ENCODE data around the gene PPP2R5D. TPM values are rescaled to one million over a fixed set of nuclear protein-coding genes. Genes with fewer than 3 reads are reported as not detected.
A peak's percentile ranks its signal among the peaks of the same experiment; 100 is the strongest.

PPP2R5D gene
- total RNA-seq, 4 donors from 2014 or later: 28.7 to 43.8 (median 36.4) TPM

DNA sequence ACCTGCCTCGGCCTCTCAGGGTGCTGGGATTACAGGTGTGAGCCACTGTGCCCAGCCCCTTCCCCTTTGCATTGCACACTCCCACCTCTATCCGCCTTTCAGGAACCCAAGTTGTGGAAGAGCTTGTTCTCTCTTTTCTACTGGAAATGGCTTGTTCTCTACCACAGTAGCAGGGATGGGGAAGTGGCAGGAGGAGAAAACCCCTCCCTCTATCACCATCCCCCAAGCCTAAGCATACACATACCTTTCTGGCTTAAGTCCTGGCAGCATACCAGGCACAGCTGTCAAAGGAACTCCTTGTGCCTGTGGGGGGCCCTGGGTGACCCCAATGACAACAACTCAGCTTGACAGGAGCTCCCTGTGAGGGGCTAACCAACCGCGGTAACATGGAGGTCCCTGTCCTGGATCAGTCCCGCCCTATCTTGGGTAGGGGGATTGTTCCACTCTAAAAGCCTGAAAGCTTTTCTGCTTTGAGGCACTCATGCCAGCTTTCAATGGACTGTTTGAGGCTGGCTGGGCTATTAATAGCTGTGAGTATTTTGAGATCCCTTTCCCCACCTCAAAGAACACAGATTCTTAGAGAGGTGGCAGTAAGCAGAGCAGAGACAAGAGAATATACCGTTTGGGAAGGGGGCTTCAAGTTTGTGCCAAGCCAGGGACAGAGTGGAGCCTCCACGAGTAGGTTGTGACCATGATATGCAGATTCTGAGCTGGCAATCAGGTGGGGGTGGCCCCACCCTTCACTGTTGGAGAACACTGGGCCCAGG lies 32.0 kb downstream of the PPP2R5D start:
- H3K27me3 ChIP-seq: no peaks in the 10 kb centered on the region
- peak overlapping the region; percentile 1 to 9 for H3K27ac ChIP-seq
- DNase-seq: no peak
- TF ChIP-seq, protein P1, sequence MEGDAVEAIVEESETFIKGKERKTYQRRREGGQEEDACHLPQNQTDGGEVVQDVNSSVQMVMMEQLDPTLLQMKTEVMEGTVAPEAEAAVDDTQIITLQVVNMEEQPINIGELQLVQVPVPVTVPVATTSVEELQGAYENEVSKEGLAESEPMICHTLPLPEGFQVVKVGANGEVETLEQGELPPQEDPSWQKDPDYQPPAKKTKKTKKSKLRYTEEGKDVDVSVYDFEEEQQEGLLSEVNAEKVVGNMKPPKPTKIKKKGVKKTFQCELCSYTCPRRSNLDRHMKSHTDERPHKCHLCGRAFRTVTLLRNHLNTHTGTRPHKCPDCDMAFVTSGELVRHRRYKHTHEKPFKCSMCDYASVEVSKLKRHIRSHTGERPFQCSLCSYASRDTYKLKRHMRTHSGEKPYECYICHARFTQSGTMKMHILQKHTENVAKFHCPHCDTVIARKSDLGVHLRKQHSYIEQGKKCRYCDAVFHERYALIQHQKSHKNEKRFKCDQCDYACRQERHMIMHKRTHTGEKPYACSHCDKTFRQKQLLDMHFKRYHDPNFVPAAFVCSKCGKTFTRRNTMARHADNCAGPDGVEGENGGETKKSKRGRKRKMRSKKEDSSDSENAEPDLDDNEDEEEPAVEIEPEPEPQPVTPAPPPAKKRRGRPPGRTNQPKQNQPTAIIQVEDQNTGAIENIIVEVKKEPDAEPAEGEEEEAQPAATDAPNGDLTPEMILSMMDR (IDR thresholded peaks at IDR 0.05): no peak
- no peak for TF ChIP-seq POLR2A (IDR thresholded peaks at IDR 0.05)
- intact Hi-C loops (cut with DNase I; ENCODE audit: low total_unique reads): no loop called here
- no peaks in the 10 kb centered on the region for H3K36me3 ChIP-seq
- H3K9me3 ChIP-seq: no peaks in the 10 kb centered on the region
- peaks cover 0 to 15% of the 10 kb centered on the region in 2 donors for H3K4me1 ChIP-seq
- no peak overlapping the region for H3K4me3 ChIP-seq

DNA sequence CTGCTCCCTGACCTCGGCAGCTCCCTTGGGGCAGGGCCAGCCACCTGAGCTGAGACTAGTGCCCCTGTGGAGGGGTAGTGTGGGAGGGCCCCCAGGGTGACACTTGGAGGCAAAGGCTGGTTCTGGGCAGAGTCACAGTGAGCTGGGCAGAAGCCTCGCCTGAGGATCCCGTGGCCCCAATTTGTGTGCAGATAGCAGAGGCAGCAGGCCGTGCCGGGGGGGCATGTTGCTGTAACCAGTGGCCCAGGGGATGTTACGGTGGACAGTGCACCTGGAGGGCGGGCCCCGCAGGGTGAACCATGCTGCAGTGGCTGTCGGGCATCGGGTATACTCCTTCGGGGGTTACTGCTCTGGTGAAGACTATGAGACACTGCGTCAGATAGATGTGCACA lies 32.6 kb downstream of the PPP2R5D start:
- TF ChIP-seq, protein P1 (IDR thresholded peaks at IDR 0.05): no peak
- TF ChIP-seq POLR2A (IDR thresholded peaks at IDR 0.05): no peak
- Histone ChIP-seq H3K36me3 (no peaks in the 10 kb centered on the region), H3K4me3 (no peak overlapping the region), H3K9me3 (no peaks in the 10 kb centered on the region), H3K4me1 (peaks cover 0 to 15% of the 10 kb centered on the region in 2 donors), H3K27me3 (no peaks in the 10 kb centered on the region), H3K27ac (peak overlapping the region in 1 of 2 donors; percentile 9)
- DNase-seq: no peak
- intact Hi-C loops (cut with DNase I; ENCODE audit: low total_unique reads): no loop called here

DNA sequence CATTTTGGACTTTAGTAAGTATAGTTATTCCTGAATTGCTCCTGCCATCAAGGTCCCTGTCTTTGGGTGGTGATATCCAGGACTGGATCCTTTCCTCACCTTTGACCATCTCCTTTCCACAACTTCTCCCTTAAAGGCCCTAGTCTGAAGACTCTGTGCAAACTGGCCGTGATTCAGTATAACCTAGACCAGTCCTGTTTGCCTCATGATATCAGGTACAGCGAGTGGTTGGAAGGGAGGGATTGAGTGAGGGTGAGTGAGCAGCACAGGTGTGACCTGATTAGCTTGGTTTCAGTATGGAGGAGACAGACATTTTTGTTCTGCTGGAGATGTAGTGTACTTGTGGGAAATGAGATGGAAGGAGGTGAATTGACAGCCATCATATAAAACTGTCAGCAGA lies 34.8 kb downstream of the PPP2R5D start:
- Histone ChIP-seq H3K4me1 (peaks cover 0 to 14% of the 10 kb centered on the region in 2 donors), H3K27me3 (no peaks in the 10 kb centered on the region), H3K4me3 (no peak overlapping the region), H3K36me3 (no peaks in the 10 kb centered on the region), H3K27ac (no peak overlapping the region), H3K9me3 (no peaks in the 10 kb centered on the region)
- no peak for DNase-seq
- no peak for TF ChIP-seq POLR2A (IDR thresholded peaks at IDR 0.05)
- TF ChIP-seq, protein P1 (IDR thresholded peaks at IDR 0.05): no peak
- intact Hi-C loops (cut with DNase I; ENCODE audit: low total_unique reads): no loop called here

DNA sequence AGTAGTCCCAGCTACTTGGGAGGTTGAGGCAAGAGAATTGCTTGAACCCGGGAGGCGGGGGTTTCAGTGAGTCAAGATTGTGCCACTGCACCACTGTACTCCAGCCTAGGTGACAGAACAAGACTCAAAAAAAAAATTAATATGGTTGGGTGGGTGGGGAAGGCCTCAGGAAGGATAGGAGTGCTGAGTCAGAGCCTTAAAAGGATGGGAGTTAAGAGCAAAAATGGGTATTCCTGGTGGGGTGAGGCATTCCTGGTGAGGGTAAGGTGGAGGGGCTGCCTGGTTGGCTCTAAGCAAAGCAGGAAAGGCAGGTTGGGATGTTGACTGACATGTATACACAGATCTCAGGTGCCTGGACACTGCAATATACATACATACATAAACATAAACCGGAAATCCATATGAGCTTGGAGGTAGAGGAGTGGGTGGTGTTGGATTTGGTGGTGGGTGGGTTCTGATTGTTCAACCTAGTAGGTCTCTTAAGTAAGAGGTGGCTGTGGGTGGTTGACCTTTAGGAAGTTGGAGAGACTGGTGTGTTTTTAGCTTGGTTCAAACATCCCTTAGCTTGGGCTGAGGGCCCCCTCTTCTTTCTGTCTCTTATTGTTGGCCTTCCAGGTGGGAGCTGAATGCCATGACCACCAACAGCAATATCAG lies 35.8 kb downstream of the PPP2R5D start:
- H3K27me3 ChIP-seq: no peaks in the 10 kb centered on the region
- H3K36me3 ChIP-seq: no peaks in the 10 kb centered on the region
- no peak overlapping the region for H3K27ac ChIP-seq

DNA sequence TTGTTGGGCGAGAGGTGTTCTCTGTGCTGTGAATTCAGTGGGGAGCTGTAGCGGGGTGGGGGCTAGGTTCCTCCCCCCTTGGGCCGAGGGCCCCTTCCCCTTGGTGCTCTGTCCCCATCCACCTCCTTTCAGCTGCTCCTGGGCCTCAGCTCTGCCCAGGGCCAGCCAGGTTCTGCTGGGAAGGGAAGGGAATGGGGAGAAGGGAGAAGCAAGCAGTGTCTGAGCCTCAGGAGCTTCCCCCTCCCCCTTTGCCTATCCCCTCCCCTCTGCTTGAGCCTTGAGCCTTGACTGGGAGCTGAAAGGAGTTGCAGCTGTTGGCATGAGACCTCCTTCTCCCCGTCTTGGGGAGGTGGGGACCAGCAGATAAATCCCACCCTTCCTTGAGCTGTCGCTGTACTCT lies 36.5 kb downstream of the PPP2R5D start:
- Histone ChIP-seq H3K4me1 (peaks cover 0 to 14% of the 10 kb centered on the region in 2 donors), H3K36me3 (no peaks in the 10 kb centered on the region), H3K27ac (peak overlapping the region; percentile 84 to 85), H3K9me3 (no peaks in the 10 kb centered on the region), H3K27me3 (no peaks in the 10 kb centered on the region), H3K4me3 (peak overlapping the region; percentile 64 to 87)
- DNase-seq: no peak
- no peak for TF ChIP-seq POLR2A (IDR thresholded peaks at IDR 0.05)
- TF ChIP-seq, protein P1 (IDR thresholded peaks at IDR 0.05): no peak
- intact Hi-C loops (cut with DNase I; ENCODE audit: low total_unique reads): no loop called here

More for the DNA sequence above, 35.8 kb downstream of the PPP2R5D start:
- intact Hi-C loops (cut with DNase I; ENCODE audit: low total_unique reads): no loop called here
- TF ChIP-seq POLR2A (IDR thresholded peaks at IDR 0.05): no peak
- H3K4me3 ChIP-seq: no peak overlapping the region
- H3K9me3 ChIP-seq: no peaks in the 10 kb centered on the region
- DNase-seq: no peak
- H3K4me1 ChIP-seq: peaks cover 0 to 14% of the 10 kb centered on the region in 2 donors

Data from uterus (tissue), 4 donors.